ENCODE results near the gene CYP2A6.
"Not testable (repeated sequence)": the region's sequence is repeated elsewhere in the genome, so short reads cannot be mapped to it uniquely, and the experiment has no call there.

Gene CYP2A6, protein sequence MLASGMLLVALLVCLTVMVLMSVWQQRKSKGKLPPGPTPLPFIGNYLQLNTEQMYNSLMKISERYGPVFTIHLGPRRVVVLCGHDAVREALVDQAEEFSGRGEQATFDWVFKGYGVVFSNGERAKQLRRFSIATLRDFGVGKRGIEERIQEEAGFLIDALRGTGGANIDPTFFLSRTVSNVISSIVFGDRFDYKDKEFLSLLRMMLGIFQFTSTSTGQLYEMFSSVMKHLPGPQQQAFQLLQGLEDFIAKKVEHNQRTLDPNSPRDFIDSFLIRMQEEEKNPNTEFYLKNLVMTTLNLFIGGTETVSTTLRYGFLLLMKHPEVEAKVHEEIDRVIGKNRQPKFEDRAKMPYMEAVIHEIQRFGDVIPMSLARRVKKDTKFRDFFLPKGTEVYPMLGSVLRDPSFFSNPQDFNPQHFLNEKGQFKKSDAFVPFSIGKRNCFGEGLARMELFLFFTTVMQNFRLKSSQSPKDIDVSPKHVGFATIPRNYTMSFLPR

GRCh38 chr19:40850277-40850676 lies at the start of gene CYP2A6:
Gene CYP2A6 (minus strand): TSS chr19:40850447. CDS start chr19:40850426, 21 bp downstream.
- not testable (repeated sequence) for DNase-seq

DNA sequence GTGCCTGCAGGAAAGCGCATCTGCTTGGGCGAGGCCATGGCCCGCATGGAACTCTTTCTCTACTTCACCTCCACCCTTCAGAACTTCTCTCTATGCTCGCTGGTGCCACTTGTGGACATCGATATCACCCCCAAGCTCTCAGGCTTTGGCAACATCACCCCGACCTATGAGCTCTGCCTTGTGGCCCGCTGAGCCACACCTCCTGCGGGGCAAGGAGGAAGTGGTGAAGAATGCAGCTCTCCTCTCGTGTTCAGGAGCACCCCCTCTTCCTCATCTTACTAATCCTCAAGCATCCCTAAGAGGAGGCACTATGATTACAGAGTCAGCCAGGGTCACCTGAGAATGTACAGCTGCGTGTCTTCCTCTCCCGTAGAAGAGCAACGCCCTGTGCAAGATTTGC lies 49.7 kb upstream of the CYP2A6 start:
- DNase-seq = not testable (repeated sequence)

- not testable (repeated sequence) for DNase-seq
Observed at GRCh38 chr19:40896843-40897789, 46.9 kb upstream of the CYP2A6 start.

DNA sequence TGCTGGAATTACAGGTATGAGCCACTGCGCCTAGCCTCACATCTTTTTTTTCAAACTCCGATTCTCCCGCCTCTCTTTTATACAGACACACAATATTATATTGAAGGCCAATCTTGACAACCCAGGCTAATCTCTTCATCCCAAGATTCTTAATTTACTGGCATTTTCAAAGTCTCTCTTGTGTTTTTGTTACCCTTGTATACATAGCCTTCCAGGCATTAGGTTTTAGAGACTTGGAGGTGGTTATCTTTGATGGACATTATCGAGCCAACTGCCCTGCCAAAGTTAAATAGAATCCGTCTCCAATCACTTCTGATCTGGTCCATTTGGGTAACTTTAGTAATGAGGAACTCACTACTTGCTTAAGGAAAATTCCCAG lies 46.2 kb upstream of the CYP2A6 start:
- DNase-seq = no peak

DNA sequence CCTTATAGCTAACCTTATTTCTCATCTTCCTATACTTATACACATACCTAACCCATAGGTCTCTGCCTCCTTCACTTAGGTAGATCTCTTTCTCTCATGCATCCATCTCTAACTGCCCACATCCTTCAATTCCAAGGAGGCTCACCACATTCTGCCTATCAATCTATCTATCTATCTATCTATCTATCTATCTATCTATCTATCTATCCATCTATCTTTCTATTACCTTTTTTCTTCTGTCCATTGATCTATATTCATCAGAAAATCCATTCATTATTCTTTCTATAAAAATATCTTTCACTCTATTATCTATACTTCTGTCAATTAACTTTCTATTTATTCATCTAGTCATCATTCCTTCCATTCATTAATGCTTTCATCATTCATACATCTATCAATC lies 42.9 kb upstream of the CYP2A6 start:
- no peak for DNase-seq

DNA sequence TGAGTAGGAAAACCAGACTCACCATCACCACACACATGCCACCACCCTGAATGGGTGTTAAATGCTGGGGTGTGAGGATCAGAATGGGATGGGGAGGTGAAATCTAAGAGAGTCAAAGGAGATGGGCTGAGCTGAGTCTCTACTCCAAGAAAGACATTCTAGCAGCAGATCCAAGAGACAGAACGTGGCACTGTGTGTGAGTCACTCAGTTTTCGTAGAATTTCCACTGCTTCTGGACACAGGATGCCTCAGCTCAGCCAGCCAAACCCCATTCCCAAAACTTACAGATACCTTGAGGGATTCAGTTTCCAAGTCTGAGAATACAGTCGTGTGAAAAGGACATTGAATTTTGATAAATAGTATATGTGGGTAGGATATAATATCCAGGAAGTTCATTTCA lies 39.1 kb upstream of the CYP2A6 start:
- DNase-seq = no peak

DNA sequence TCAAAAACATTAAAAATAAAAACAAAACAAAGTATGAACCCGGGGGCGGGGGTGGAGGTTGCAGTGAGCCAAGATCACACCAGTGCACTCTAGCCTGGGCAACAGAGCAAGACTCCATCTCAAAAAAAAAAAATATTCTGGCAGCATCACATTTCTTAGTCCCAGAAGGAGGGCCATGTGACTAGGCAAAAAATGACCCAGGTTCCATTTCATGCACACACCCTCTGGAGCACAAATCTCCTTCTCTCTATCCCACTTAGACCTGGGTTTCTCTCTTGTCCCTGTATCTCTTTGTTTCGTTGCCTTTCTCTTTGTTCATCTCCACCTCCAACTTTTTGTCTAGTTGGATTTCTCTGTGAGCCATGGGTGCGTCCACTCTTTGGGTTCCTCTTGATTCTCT lies 37.9 kb upstream of the CYP2A6 start:
- DNase-seq = no peak

DNA sequence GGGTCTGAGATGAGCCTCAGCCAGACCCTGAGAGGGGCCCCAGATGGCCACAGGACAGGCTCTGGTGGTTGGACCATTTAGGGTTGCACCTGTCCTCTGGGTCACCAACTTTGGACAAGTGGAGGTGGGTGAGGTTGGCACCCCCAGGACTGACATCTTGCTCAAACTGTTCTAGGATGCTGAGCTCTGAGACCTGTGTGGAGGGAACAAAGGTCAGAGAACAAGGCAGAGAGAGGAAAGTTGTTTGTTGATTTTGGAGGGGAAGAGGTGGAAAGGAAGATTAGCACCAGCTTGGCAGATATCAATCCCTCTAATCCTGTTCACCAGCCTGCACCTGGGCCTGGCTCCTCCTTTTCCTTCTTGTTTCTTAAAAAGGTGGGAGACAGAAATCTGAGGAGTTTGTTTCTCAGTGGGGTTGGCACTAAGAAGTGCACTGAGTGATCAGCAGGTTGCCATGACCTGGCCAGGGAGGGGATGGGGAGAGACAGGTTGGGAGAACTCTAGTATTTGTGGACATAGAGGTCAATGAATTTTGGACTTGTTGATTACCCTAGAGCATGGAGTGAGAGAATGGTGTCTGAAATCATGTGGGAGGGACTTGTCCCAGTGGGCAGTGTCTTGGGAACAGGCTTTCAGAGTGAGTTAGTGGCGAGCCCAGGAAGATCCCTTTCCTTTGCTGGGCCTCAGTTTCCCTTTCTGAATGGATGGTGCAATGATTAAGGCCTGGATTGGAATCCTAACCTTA lies 34.1 kb upstream of the CYP2A6 start:
- DNase-seq = not testable (repeated sequence)

DNA sequence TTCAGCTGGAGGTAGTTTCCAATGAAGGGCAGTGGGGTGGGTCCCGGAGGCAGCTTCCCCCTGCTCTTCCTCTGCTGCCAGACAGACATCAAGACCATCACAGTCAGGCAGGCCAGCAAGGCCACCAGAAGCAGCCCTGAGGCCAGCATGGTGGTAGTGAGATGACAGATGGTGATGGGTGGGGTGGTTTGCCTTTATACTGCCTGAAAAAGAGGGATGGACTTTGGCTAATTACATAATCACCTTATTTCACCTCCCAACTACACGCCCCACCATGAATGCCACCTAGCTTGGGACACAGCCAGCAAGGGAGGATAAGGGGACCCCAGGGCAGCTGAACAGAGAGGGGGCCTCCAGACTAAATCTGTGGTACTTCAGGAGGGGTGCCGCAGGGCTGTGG lies 31.8 kb upstream of the CYP2A6 start, which contains the start of gene CYP2A7:
Gene CYP2A7 (minus strand): TSS at position 170 of the 400 bp plus-strand sequence. CDS start 21 bp downstream, at position 149.
- not testable (repeated sequence) for DNase-seq

DNA sequence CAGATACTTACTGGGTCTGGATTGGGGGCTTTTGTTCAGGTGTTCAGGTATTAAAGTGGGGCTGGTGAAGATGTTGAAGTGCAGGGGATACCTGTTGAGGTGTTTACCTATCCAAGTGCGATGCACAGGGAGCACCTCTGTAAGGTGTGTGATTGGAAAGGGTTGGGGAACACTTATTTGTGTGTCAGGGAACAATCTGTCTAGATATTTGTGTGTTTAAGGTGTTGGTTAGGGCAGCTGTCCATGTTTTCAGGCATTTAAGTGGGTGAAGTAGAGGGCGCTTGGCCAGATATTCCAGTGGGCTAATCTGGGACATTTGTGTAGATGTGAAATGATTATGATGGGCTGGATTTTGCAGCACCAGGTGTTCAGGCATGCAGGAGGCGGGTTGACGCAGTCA lies 29.1 kb upstream of the CYP2A6 start:
- DNase-seq = not testable (repeated sequence)

GRCh38 chr19:40875526-40875951 lies 25.3 kb upstream of the CYP2A6 start:
- DNase-seq = not testable (repeated sequence)

- not testable (repeated sequence) for DNase-seq
Observed at GRCh38 chr19:40874874-40875273, 24.6 kb upstream of the CYP2A6 start.

DNA sequence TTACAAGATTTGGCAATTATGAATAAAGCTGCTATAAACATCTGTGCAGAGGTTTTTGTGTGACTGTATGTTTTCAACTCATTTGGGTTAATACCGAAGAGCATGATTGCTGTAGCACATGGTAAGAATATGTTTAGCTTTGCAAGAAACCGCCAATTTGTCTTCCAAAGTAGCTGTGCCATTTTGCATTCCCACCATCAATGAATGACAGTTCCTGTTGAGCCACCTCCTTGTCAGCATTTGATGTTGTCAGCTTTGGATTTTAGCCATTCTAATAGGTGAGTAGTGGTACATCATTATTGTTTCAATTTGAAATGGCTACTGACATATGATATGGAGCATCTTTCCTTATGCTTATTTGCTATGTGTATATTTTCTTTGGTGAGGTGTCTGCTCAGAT lies 23.6 kb upstream of the CYP2A6 start:
- not testable (repeated sequence) for DNase-seq

- no peak for DNase-seq
Observed at GRCh38 chr19:40872209-40872608, 22.0 kb upstream of the CYP2A6 start.

DNA sequence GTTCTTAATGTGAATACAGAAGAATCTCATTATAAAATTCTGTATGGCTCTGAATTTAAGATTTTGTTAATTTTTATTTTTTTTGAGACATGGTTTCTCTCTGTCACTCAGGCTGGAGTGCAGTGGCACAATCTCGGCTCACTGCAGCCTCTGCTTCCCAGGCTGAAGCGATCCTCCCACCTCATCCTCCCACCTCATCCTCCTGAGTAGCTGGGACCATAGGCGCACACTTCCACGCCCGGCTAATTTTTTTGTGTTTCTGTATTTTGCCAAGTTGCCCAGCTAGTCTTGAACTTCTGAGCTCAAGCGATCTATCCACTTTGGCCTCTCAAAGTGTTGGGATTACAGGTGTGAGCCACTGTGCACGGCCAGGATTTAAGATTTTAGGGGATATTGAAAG lies 17.5 kb upstream of the CYP2A6 start:
- DNase-seq = no peak

DNA sequence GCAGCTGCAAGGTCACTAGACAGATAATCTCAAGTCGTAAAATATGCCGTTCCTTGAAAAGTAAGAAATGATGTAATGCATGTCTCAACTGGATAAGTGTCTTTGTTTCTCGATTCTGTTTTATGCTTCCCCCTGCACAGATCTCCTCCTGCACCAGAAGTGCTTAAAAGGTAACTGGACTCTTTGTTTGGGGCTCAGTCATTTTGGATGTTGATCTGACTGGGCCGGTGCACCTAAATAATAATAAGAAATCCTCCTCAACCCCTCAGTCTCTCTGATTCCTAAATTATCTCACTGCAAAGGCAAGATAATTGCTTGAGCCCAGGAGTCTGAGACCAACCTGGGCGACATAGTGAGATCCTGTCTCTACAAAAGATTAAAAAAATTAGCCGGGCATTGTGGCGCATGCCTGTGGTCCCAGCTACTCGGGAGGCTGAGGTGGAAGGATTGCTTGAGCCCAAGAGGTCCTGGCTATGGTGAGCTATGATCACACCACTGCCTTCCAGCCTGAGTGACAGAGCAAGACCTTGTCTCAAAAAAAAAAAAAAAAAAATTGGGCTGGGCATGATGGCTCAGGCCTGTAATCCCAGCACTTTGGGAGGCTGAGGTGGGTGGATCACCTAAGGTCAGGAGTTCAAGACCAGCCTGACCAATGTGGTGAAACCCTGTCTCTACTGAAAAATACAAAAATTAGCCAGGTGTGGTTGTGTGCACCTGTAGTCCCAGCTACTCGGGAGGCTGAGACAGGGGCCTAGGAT lies 14.7 kb upstream of the CYP2A6 start:
- not testable (repeated sequence) for DNase-seq

DNA sequence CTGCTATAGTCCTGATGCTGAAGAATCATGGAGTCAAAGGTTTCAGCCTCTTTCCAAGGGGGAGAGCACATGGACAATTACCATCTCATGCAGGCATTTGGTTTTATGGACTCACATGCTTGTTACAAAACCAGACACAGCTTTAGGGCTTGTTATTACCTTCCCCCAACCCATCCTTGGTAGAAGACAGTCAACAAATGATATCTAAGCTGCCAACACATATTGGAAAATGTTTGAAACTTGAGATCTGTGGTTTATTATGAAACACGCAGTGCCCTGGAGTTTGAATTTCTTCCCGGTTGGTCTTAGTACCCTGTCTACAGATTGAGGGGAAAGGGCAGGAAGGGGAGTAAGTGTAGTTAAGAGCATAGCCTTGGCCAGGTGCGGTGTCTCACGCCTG lies 12.5 kb upstream of the CYP2A6 start:
- DNase-seq = no peak

DNA sequence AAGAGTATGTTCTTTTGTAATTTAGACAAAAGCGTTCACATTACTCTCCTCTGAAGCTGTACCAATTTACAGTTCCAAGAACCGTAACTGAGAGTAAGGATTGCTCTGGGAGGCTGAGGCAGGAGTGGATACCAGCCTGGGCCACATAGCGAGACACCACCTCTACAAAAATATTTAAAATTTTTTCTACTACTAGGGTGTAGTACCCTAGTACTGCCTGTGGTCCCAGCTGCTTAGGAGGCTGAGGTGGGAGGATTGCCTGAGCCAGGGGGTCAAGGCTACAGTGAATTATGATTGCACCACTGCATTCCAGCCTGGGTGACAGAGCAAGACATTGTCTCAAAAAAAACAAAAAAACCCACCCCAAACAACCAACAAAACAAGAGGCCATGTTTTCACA lies 12.1 kb upstream of the CYP2A6 start:
- no peak for DNase-seq

DNA sequence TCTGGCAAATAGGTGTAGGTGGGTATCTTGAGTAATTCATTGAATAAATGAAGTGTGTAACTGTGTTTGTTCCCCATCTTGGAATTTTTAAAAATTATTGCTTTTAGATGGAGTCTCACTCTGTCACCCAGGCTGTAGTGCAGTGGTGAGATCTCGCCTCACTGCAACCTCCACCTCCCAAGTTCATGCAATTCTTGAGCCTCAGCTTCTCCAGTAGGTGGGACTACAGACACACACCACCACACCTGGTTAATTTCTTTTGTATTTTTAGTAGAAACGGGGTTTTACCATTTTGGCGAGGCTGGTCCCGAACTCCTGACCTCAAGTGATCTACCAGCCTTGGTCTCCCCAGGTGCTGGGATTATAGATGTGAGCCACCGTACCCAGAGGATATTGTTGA lies 7.9 kb upstream of the CYP2A6 start:
- DNase-seq = no peak

DNA sequence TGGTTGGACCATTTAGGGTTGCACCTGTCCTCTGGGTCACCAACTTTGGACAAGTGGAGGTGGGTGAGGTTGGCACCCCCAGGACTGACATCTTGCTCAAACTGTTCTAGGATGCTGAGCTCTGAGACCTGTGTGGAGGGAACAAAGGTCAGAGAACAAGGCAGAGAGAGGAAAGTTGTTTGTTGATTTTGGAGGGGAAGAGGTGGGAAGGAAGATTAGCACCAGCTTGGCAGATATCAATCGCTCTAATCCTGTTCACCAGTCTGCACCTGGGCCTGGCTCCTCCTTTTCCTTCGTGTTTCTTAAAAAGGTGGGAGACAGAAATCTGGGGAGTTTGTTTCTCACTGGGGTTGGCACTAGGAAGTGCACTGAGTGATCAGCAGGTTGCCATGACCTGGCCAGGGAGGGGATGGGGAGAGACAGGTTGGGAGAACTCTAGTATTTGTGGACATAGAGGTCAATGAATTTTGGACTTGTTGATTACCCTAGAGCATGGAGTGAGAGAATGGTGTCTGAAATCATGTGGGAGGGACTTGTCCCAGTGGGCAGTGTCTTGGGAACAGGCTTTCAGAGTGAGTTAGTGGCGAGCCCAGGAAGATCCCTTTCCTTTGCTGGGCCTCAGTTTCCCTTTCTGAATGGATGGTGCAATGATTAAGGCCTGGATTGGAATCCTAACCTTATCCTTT lies 2.4 kb upstream of the CYP2A6 start:
- not testable (repeated sequence) for DNase-seq

DNA sequence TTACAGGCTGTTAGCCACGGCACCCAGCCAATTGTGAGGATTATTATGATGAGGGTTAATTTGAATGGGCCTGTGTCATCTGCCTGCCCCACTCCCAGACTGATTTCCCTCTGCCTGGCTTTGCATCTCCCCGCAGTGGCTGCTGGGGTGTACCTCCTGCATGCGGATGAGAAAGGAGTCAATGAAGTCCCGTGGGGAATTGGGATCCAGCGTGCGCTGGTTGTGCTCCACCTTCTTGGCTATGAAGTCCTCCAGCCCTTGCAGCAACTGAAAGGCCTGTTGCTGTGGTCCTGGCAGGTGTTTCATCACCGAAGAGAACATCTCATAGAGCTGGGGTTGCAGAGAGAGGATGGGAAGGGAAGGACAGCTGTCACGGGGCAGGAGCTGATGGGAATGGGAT lies 3.5 kb downstream of the CYP2A6 start:
- DNase-seq = not testable (repeated sequence)
